Keratinocyte (primary cell): ENCODE measurements around the gene VTI1A. TPM values are rescaled to one million over a fixed set of nuclear protein-coding genes. Genes with fewer than 3 reads are reported as not detected.
"Not testable (repeated sequence)": the region's sequence is repeated elsewhere in the genome, so short reads cannot be mapped to it uniquely, and the experiment has no call there.

Experiments
- DNase-seq: peaks from one replicate; pipeline ENCODE4 v3.0.0-alpha.2; 2011; ENCODE audit warnings: low read depth, missing footprints, low spot score
- FAIRE-seq: peaks from 2 replicates; lab custom pipeline; 2011; peaks lifted over from hg19 to GRCh38; lab: Jason Lieb, UNC
- H2AFZ ChIP-seq: 2 replicates; pipeline ENCODE4 v1.6.0; 2012; ENCODE audit warnings: low read length, control low read depth, inconsistent platforms; ENCODE audit not compliant: control insufficient read depth
- H3K27ac ChIP-seq: 2 replicates; pipeline ENCODE4 v1.5.1; 2011; ENCODE audit warnings: low read length; ENCODE audit not compliant: control insufficient read depth, insufficient read depth
- H3K27me3 ChIP-seq: 3 replicates; pipeline ENCODE4 v1.6.0; 2011; ENCODE audit warnings: low read length; ENCODE audit not compliant: control insufficient read depth, insufficient read depth; ENCODE audit errors: extremely low read depth
- H3K36me3 ChIP-seq, 2 experiments: 2 replicates in 1 of 2; 3 replicates in 1 of 2; pipeline ENCODE4 v1.5.1; 2011; ENCODE audit warnings: low read length in 2 of 2, mild to moderate bottlenecking in 1 of 2; ENCODE audit not compliant: control insufficient read depth in 2 of 2, insufficient read depth in 2 of 2; ENCODE audit errors: extremely low read depth in 1 of 2
- H3K4me1 ChIP-seq: 3 replicates; pipeline ENCODE4 v1.5.1; 2011; ENCODE audit warnings: low read length; ENCODE audit not compliant: control insufficient read depth, insufficient read depth; ENCODE audit errors: extremely low read depth
- H3K4me2 ChIP-seq: 3 replicates; pipeline ENCODE4 v1.6.0; 2011; ENCODE audit warnings: low read depth, low read length; ENCODE audit not compliant: control insufficient read depth, insufficient read depth; ENCODE audit errors: extremely low read depth
- H3K4me3 ChIP-seq, 3 experiments: fragments of 200-600 bp in 1 of 3; sonication (generic) in 1 of 3; 2 replicates in 2 of 3; 3 replicates in 1 of 3; pipeline ENCODE4 v1.5.1; 2011 to 2016; ENCODE audit warnings: low read length in 3 of 3, mild to moderate bottlenecking in 3 of 3, control low read depth in 2 of 3, inconsistent platforms in 1 of 3, low read depth in 1 of 3, mixed read lengths in 1 of 3, mixed run types in 1 of 3, moderate library complexity in 1 of 3; ENCODE audit not compliant: control insufficient read depth in 2 of 3, insufficient read depth in 2 of 3; ENCODE audit errors: extremely low read depth in 1 of 3
- H3K79me2 ChIP-seq: 2 replicates; pipeline ENCODE4 v1.6.0; 2012; ENCODE audit warnings: low read length; ENCODE audit not compliant: control insufficient read depth, insufficient read depth
- H3K9ac ChIP-seq: 3 replicates; pipeline ENCODE4 v1.6.0; 2011; ENCODE audit warnings: low read length; ENCODE audit not compliant: control insufficient read depth, insufficient read depth; ENCODE audit errors: extremely low read depth
- H3K9me1 ChIP-seq: 3 replicates; pipeline ENCODE4 v1.6.0; 2011; ENCODE audit warnings: low read length; ENCODE audit not compliant: control insufficient read depth, insufficient read depth; ENCODE audit errors: extremely low read depth
- H3K9me3 ChIP-seq: 2 replicates; pipeline ENCODE4 v1.5.1; 2012; ENCODE audit warnings: low read depth, low read length; ENCODE audit not compliant: control insufficient read depth
- H4K20me1 ChIP-seq: 3 replicates; pipeline ENCODE4 v1.6.0; 2011; ENCODE audit warnings: low read length; ENCODE audit not compliant: control insufficient read depth, insufficient read depth; ENCODE audit errors: extremely low read depth
- EZH2 ChIP-seq: IDR thresholded peaks from one replicate; pipeline ENCODE4 v1.6.1; 2012; ENCODE audit warnings: inconsistent platforms, mild to moderate bottlenecking, low read length, moderate library complexity
- dilution Hi-C: fragments of 300-500 bp; cut with MboI; formaldehyde crosslinking; loops from one replicate; pipeline ENCODE4 v1.7.0; 2020; ENCODE audit warnings: low sequenced_read_pairs; ENCODE audit not compliant: extremely low pct_ligation_motif_present
- polyA plus RNA-seq, 5 experiments: library from polyadenylated mRNA; depleted of rRNA in 3 of 5; stranded (reverse) in 3 of 5; stranded (forward) in 1 of 5; unstranded in 1 of 5; fragments of >200 nt; gene quantifications; 1 replicate in 1 of 5; 2 replicates in 3 of 5; 3 replicates in 1 of 5; pipeline versions ENCODE4 v1.2.1 to v1.2.3, GENCODE V29; 2011 to 2012; ENCODE audit warnings: missing spikeins in 2 of 5, low read depth in 1 of 5, low replicate concordance in 1 of 5
- TF ChIP-seq, protein P1 (sequence below), 3 experiments: IDR thresholded peaks in 1 of 3; conservative IDR thresholded peaks in 1 of 3; optimal IDR thresholded peaks in 1 of 3; 2 replicates in 2 of 3; 3 replicates in 1 of 3; pipeline versions ENCODE3 to v1.5.1; 2011; ENCODE audit warnings: low read length in 3 of 3, mild to moderate bottlenecking in 3 of 3, moderate library complexity in 2 of 3, control low read depth in 1 of 3, inconsistent platforms in 1 of 3; ENCODE audit not compliant: insufficient read depth in 2 of 3; ENCODE audit errors: extremely low read depth in 1 of 3

Gene VTI1A
- polyA plus RNA-seq, 1 donor (not counting 4 experiments of a cell fraction or from before 2014, with no cell fraction given), result 18.5 TPM

DNA sequence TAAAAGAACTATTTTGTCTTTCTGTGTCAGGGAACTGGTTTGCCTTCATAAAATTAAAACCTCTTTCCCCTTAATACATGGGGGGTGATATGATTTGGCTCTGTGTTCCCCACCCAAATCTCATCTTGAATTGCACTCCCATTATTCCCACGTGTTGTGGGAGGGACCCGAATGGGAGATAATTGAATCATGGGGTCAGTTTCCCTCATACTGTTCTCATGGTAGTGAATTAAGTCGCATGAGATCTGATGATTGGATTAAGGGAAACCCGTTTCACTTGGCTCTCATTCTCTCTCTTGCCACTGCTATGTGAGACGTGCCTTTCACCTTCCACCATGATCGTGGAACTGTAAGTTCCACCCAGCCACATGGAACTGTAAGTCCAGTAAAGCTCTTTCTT is 142.1 kb downstream of the VTI1A start:
- Histone ChIP-seq H3K9me3 (no peaks in the 10 kb centered on the region), H3K4me1 (peaks cover 18% of the 10 kb centered on the region), H3K27ac (no peak overlapping the region), H3K27me3 (no peaks in the 10 kb centered on the region), H3K4me2 (no peak overlapping the region), H3K9ac (no peak overlapping the region), H4K20me1 (no peaks in the 10 kb centered on the region), H3K9me1 (no peaks in the 10 kb centered on the region), H3K36me3 (peaks cover 0 to 1% of the 10 kb centered on the region in 2 experiments), H2AFZ (no peak overlapping the region), H3K79me2 (no peaks in the 10 kb centered on the region), H3K4me3 (no peak overlapping the region)
- FAIRE-seq (no peak), DNase-seq (no peak)
- dilution Hi-C loops, result no loop called here
- TF ChIP-seq, protein P1, sequence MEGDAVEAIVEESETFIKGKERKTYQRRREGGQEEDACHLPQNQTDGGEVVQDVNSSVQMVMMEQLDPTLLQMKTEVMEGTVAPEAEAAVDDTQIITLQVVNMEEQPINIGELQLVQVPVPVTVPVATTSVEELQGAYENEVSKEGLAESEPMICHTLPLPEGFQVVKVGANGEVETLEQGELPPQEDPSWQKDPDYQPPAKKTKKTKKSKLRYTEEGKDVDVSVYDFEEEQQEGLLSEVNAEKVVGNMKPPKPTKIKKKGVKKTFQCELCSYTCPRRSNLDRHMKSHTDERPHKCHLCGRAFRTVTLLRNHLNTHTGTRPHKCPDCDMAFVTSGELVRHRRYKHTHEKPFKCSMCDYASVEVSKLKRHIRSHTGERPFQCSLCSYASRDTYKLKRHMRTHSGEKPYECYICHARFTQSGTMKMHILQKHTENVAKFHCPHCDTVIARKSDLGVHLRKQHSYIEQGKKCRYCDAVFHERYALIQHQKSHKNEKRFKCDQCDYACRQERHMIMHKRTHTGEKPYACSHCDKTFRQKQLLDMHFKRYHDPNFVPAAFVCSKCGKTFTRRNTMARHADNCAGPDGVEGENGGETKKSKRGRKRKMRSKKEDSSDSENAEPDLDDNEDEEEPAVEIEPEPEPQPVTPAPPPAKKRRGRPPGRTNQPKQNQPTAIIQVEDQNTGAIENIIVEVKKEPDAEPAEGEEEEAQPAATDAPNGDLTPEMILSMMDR (optimal IDR thresholded peaks at IDR 0.05 in 1 of 3, IDR thresholded peaks at IDR 0.05 in 1 of 3, conservative IDR thresholded peaks at IDR 0.05 in 1 of 3; ENCODE audit: extremely low read depth in 1 of 3, insufficient read depth in 2 of 3, low read length in 3 of 3), result no peak
- no peak for TF ChIP-seq EZH2

DNA sequence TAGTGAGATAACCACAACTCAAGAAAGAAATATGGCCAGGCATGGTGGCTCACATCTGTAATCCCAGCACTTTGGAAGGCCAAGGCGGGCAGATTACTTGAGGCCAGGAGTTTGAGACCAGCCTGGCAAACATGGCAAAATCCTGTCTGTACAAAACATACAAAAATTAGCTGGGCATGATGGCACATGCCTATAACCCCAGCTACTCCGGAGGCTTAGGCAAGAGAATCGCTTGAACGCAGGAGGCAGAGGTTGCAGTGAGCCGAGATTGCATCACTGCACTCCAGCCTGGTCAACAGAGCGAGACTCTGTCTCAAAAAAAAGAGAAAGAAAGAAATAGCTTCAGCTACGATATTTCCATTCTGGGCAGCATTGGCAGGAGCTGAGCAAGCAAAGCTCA is 143.8 kb downstream of the VTI1A start:
- H2AFZ ChIP-seq, FAIRE-seq, H3K4me1 ChIP-seq, H3K9me3 ChIP-seq, H3K4me2 ChIP-seq, H3K9ac ChIP-seq, H3K4me3 ChIP-seq, H4K20me1 ChIP-seq, H3K27ac ChIP-seq, H3K27me3 ChIP-seq, H3K36me3 ChIP-seq, H3K9me1 ChIP-seq, dilution Hi-C loops, DNase-seq, H3K79me2 ChIP-seq: not testable (repeated sequence)

DNA sequence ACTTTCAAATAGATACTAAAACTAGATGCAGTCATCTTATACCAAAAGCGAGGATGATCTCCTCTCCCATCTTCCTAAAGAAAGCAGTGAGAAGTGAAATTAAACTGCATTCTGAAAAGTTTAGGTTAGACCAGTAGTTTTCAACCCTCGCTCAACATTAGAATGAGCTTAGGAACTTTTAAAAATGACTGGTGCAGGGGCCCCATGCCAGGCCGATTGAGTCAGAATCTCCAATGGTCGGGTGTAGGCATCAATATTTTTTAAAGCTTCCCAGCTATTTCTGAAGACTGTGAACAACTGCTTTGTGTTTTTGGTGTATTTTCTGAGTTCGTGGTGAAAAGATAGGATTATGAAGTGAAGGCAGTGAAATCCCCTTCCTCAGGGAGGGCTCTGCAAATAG is 146.0 kb downstream of the VTI1A start:
- no peaks in the 10 kb centered on the region for H4K20me1 ChIP-seq
- no peaks in the 10 kb centered on the region for H3K27me3 ChIP-seq
- H3K4me3 ChIP-seq, result no peak overlapping the region
- no peak for TF ChIP-seq EZH2
- TF ChIP-seq, protein P1 (optimal IDR thresholded peaks at IDR 0.05 in 1 of 3, IDR thresholded peaks at IDR 0.05 in 1 of 3, conservative IDR thresholded peaks at IDR 0.05 in 1 of 3; ENCODE audit: extremely low read depth in 1 of 3, insufficient read depth in 2 of 3, low read length in 3 of 3), result no peak
- no peaks in the 10 kb centered on the region for H3K9me1 ChIP-seq
- H3K4me2 ChIP-seq, result no peak overlapping the region
- H2AFZ ChIP-seq, result no peak overlapping the region
- no peaks in the 10 kb centered on the region for H3K79me2 ChIP-seq
- FAIRE-seq (no peak), DNase-seq (no peak)
- H3K27ac ChIP-seq, result no peak overlapping the region
- dilution Hi-C loops, result no loop called here
- H3K9ac ChIP-seq, result no peak overlapping the region
- H3K36me3 ChIP-seq, result peaks cover 0 to 1% of the 10 kb centered on the region in 2 experiments
- H3K9me3 ChIP-seq, result no peaks in the 10 kb centered on the region
- H3K4me1 ChIP-seq, result peaks cover 5% of the 10 kb centered on the region
